Prostate gland (tissue), 2 donors: ENCODE results near the gene ANKRD39. TPM values are rescaled to one million over a fixed set of nuclear protein-coding genes. Genes with fewer than 3 reads are reported as not detected.
A peak's percentile ranks its signal among the peaks of the same experiment; 100 is the strongest.

ENCODE experiments used
- DNase-seq: peaks from one replicate; pipeline ENCODE4 v3.0.0-alpha.2; 2019; ENCODE audit warnings: low spot score
- H3K27ac ChIP-seq, 2 donors: fragments of 200-600 bp; sonication (generic); 2 replicates each; pipeline ENCODE4 v1.5.1; 2017 to 2019
- H3K27me3 ChIP-seq: fragments of 200-600 bp; sonication (generic); replicated peaks from 2 replicates; pipeline ENCODE4 v1.5.1; 2019; ENCODE audit not compliant: insufficient read depth
- H3K36me3 ChIP-seq, 2 donors: fragments of 200-600 bp; sonication (generic); 1 replicate in 1 of 2; 2 replicates in 1 of 2; pipeline versions ENCODE4 v1.5.1 to v1.8.1; 2017 to 2019
- H3K4me1 ChIP-seq: fragments of 200-600 bp; sonication (generic); replicated peaks from 2 replicates; pipeline ENCODE4 v1.5.1; 2019
- H3K4me3 ChIP-seq, 2 donors: fragments of 200-600 bp; sonication (generic); 2 replicates each; pipeline ENCODE4 v1.5.1; 2017 to 2019
- H3K9me3 ChIP-seq: fragments of 200-600 bp; sonication (generic); 2 replicates; pipeline ENCODE4 v1.5.1; 2017
- POLR2A ChIP-seq: fragments of 450-650 bp; IDR thresholded peaks from one replicate; pipeline ENCODE4 v1.6.1; 2016; ENCODE audit warnings: antibody characterized with exemption, mild to moderate bottlenecking
- POLR2AphosphoS5 ChIP-seq: sonication (generic); formaldehyde crosslinking; IDR thresholded peaks from one replicate; pipeline ENCODE4 v1.6.1; 2017; ENCODE audit warnings: antibody characterized with exemption
- WGBS: methylation state at CpG from one replicate; pipeline ENCODE4 v1.1.5; 2018; 5-methylcytosine and 5-hydroxymethylcytosine counted together
- intact Hi-C: fragments of 100-400 bp; cut with DNase I; formaldehyde crosslinking; loops from one replicate; pipeline ENCODE4 v1.14.2; 2022
- total RNA-seq, 2 donors: library from RNA; depleted of rRNA; stranded (reverse); fragments of >200 nt; gene quantifications; one replicate each; pipeline ENCODE4 v1.1.0, GENCODE V29; 2016
- TF ChIP-seq, protein P1 (sequence below), 4 experiments: fragments of 200-600 bp in 2 of 4; fragments of 450-650 bp in 2 of 4; sonication (generic) in 2 of 4; IDR thresholded peaks; 1 replicate in 3 of 4; 2 replicates in 1 of 4; pipeline ENCODE4 v1.5.1; 2016 to 2019; ENCODE audit warnings: antibody characterized with exemption in 4 of 4, mild to moderate bottlenecking in 2 of 4, moderate library complexity in 2 of 4

ANKRD39 gene
- total RNA-seq, 2 donors from 2014 or later, result 21.2 to 38.7 TPM

DNA sequence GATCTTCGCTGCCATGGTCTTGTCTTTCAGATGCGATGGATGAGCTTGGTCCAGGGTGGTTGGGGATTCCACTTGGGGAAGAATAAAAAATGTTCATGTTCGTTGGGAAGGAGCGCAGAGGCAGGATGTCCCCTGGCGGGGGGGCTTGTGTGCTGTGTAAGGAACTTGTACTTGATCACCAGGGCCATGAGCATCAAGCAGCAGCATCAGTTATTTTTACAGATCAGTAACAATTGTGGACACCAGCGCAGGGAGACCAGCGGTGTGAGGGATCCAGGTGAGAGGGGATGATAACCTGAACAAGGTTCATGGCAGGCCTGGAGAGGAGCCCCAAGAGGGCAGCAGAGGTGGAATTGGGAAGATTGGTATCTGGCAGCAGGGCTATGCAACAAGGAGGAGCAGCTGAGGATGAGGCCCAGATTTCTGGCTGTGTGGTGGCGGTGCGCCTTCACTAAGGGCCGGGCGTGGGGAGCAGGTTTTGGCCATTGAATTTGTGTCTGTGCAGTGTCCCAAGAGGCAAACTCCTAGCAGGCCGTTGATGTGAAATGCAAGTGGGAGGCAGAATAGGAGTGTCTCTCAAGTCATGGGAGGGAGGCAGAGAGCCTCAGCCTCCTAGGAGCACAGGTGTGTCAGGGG is 37.8 kb downstream of the ANKRD39 start:
- Histone ChIP-seq H3K27me3 (no peaks in the 10 kb centered on the region), H3K4me1 (peaks cover 22% of the 10 kb centered on the region), H3K4me3 (no peak overlapping the region), H3K27ac (no peak overlapping the region), H3K9me3 (no peaks in the 10 kb centered on the region), H3K36me3 (no peaks in the 10 kb centered on the region)
- DNase-seq, result no peak
- intact Hi-C loops, result loop anchor here (5.0 kb wide), 2 partner anchors 37 to 288 kb away; partner anchors contain the start of gene ANKRD39
- 87% methylated on average over 12 of the region's 12 CpGs for WGBS
- TF ChIP-seq POLR2AphosphoS5 (no peak), POLR2A (no peak)
- TF ChIP-seq, protein P1, sequence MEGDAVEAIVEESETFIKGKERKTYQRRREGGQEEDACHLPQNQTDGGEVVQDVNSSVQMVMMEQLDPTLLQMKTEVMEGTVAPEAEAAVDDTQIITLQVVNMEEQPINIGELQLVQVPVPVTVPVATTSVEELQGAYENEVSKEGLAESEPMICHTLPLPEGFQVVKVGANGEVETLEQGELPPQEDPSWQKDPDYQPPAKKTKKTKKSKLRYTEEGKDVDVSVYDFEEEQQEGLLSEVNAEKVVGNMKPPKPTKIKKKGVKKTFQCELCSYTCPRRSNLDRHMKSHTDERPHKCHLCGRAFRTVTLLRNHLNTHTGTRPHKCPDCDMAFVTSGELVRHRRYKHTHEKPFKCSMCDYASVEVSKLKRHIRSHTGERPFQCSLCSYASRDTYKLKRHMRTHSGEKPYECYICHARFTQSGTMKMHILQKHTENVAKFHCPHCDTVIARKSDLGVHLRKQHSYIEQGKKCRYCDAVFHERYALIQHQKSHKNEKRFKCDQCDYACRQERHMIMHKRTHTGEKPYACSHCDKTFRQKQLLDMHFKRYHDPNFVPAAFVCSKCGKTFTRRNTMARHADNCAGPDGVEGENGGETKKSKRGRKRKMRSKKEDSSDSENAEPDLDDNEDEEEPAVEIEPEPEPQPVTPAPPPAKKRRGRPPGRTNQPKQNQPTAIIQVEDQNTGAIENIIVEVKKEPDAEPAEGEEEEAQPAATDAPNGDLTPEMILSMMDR (IDR thresholded peaks at IDR 0.05), result no peak

DNA sequence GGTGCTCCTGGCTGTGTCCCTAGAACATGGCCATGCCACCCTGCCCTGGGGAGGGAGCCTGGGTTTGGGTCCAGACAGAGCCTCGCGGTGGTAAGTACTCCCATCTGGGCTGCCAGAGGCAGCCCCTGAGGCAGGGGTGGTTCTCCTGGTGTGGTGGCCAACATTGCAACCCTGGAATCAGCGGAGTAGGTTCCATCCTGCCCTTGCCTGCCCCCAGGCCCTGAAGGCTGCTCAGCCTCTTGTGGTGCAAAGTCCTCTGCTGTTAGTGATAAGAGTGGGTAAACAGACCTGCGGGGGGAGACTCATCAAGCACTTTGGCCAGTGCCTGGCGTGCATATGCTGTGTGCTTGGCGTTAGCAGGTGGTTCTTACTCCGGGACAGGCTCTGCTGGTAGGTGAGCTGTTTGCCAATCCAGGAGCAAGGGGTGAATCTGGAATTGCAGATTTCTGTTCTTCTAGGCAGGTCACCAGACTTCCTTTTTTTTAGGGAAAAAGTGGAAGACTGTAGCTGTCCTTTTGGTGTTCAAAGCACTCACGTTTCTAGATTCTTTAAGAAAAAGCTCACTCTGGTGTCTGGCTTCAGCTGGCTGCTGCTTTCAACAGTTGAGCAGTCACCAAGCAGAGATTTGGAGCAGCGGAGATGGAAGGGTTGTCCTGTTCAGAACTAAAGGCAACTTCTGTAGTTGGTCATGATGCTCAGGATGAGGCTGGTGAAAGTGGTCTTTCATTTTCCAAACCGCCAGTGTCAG is 38.5 kb downstream of the ANKRD39 start:
- no peaks in the 10 kb centered on the region for H3K9me3 ChIP-seq
- no peaks in the 10 kb centered on the region for H3K36me3 ChIP-seq
- intact Hi-C loops, result loop anchor here (5.0 kb wide), 2 partner anchors 38 to 287 kb away; partner anchors contain the start of gene ANKRD39
- H3K4me1 ChIP-seq, result peaks cover 22% of the 10 kb centered on the region
- no peak overlapping the region for H3K4me3 ChIP-seq
- 53% methylated on average over 10 of the region's 10 CpGs for WGBS
- no peak overlapping the region for H3K27ac ChIP-seq
- TF ChIP-seq, protein P1 (IDR thresholded peaks at IDR 0.05), result no peak
- no peak for TF ChIP-seq POLR2A
- TF ChIP-seq POLR2AphosphoS5, result no peak
- no peaks in the 10 kb centered on the region for H3K27me3 ChIP-seq
- DNase-seq, result no peak

DNA sequence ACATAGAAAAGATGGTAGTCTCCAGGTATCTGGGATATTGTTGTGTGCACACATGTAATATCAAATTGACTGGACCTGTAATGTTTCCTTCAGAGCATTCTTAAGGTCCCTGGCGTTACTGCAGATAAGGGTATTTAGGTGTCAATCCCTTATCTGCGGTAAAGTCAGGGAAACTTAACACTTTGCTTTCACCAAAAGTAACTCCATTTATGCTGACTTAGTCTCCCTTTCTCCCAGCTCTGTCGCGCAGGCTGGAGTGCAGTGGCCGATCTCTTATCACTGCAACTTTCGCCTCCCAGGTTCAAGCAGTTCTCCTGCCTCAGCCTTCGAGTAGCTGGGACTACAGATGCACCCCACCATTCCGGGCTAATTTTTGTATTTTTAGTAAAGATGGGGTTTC is 39.9 kb downstream of the ANKRD39 start:
- intact Hi-C loops, result loop anchor here (5.0 kb wide), 2 partner anchors 39 to 286 kb away; partner anchors contain the start of gene ANKRD39
- Histone ChIP-seq H3K4me1 (peaks cover 16% of the 10 kb centered on the region), H3K27ac (no peak overlapping the region), H3K4me3 (peak overlapping the region in 1 of 2 donors; percentile 70), H3K27me3 (no peaks in the 10 kb centered on the region), H3K36me3 (no peaks in the 10 kb centered on the region), H3K9me3 (no peaks in the 10 kb centered on the region)
- TF ChIP-seq POLR2AphosphoS5, result no peak
- TF ChIP-seq POLR2A, result no peak
- TF ChIP-seq, protein P1 (IDR thresholded peaks at IDR 0.05), result no peak
- 75% methylated on average over 8 of the region's 8 CpGs for WGBS
- no peak for DNase-seq

DNA sequence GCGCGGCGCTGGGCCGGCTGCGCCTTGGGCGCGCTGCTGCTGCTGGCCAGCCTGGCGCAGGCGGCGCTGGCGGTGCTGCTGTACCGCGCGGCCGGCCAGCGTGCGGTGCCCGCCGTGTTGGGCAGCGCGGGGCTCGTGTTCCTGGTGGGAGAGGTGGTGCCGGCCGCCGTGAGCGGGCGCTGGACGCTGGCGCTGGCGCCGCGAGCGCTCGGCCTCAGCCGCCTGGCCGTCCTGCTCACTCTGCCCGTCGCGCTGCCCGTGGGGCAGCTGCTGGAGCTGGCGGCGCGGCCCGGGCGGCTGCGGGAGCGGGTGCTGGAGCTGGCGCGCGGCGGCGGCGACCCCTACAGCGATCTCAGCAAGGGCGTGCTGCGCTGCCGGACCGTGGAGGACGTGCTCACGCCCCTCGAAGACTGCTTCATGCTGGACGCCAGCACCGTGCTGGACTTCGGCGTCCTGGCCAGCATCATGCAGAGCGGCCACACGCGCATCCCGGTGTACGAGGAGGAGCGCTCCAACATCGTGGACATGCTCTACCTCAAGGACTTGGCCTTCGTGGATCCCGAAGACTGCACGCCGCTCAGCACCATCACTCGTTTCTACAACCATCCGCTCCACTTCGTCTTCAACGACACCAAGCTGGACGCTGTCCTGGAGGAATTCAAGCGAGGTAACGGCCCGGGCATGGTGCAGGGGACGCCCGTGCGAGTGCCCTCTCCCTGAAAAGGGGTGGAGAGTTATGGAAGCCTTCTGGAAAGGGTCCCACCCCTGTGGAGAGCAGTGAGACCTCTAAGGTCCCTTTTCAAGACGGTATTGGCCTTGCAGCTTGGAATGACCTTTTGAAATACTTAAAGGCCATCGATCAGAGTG is 40.7 kb downstream of the ANKRD39 start:
- H3K4me1 ChIP-seq, result peaks cover 16% of the 10 kb centered on the region
- TF ChIP-seq POLR2A, result no peak
- TF ChIP-seq, protein P1 (IDR thresholded peaks at IDR 0.05), result peak in 1 of 4 experiments; percentile 2
- peak overlapping the region; percentile 52 to 70 for H3K4me3 ChIP-seq
- H3K9me3 ChIP-seq, result no peaks in the 10 kb centered on the region
- intact Hi-C loops, result loop anchor here (5.0 kb wide), 2 partner anchors 40 to 285 kb away; partner anchors contain the start of gene ANKRD39
- WGBS, result 4% methylated on average over 45 of the region's 89 CpGs
- no peaks in the 10 kb centered on the region for H3K36me3 ChIP-seq
- no peak for DNase-seq
- no peaks in the 10 kb centered on the region for H3K27me3 ChIP-seq
- H3K27ac ChIP-seq, result peak overlapping the region in 1 of 2 donors; percentile 96
